ENCODE data around the gene SERINC5.

GRCh38 chr5:80093796-80094195 lies 162.1 kb downstream of the SERINC5 start:
- TF ChIP-seq JUND (IDR thresholded peaks at IDR 0.05) (no peak), PBX3 (IDR thresholded peaks at IDR 0.05) (no peak), CTCF (IDR thresholded peaks at IDR 0.05) (no peak), YY1 (IDR thresholded peaks at IDR 0.05; ENCODE audit: low read depth) (no peak), TAF1 (IDR thresholded peaks at IDR 0.05; ENCODE audit: borderline replicate concordance, low read depth, low read length) (no peak), IRF3 (IDR thresholded peaks at IDR 0.05; ENCODE audit: low read depth, low read length) (no peak)
